Liver (tissue), 3 donors: ENCODE data around the gene NPAS2.

Experiments used
- GABPA ChIP-seq, 2 donors: IDR thresholded peaks in 1 of 2; conservative IDR thresholded peaks in 1 of 2; 2 replicates each; pipeline ENCODE4 v1.6.1; 2016; ENCODE audit warnings: antibody characterized with exemption in 2 of 2, mild to moderate bottlenecking in 1 of 2, moderate library complexity in 1 of 2
- JUND ChIP-seq, 2 donors: IDR thresholded peaks; 2 replicates each; pipeline ENCODE4 v1.6.1; 2016; ENCODE audit warnings: antibody characterized with exemption in 2 of 2
- MAX ChIP-seq: IDR thresholded peaks from 2 replicates; pipeline ENCODE4 v1.6.1; 2016; ENCODE audit warnings: antibody characterized with exemption
- NR2F2 ChIP-seq: IDR thresholded peaks from 2 replicates; pipeline ENCODE4 v1.6.1; 2016; ENCODE audit warnings: antibody characterized with exemption
- RAD21 ChIP-seq, 2 donors: IDR thresholded peaks; 2 replicates each; pipeline ENCODE4 v1.6.1; 2016; ENCODE audit warnings: antibody characterized with exemption in 2 of 2, mild to moderate bottlenecking in 2 of 2
- YY1 ChIP-seq: IDR thresholded peaks from 2 replicates; pipeline ENCODE4 v1.6.1; 2016; ENCODE audit warnings: antibody characterized with exemption, mild to moderate bottlenecking
- TF ChIP-seq, protein P1 (sequence below): fragments of 150-350 bp; IDR thresholded peaks from 2 replicates; pipeline ENCODE4 v1.5.1; 2017; ENCODE audit warnings: improper control_type of control experiment, low read depth, low read length; ENCODE audit not compliant: missing input control
- TF ChIP-seq, protein P2 (sequence below): IDR thresholded peaks from 2 replicates; pipeline ENCODE4 v1.6.1; 2016; ENCODE audit warnings: antibody characterized with exemption, mild to moderate bottlenecking
- donor health status: healthy.
- donor health status: healthy.

DNA sequence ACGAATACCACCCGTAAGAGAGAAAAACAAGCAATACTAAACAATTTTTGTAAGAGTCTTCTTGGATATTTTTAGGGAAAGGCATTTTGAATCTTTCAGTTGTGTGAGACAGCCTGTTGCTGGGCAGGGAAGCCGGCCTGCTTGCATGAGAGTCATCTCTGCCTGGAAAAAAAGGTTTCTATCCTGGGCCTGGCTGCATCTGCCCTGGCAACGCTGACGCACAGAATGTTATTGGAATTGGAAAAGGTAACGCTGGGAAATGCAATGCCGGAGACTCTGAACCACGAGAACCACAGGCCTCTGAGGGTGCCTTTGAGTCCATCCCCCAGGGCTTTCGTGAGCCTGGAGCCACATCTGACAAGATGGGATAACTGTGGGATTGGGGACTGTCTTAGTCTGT is 17.9 kb upstream of the NPAS2 start:
- TF ChIP-seq, protein P1, sequence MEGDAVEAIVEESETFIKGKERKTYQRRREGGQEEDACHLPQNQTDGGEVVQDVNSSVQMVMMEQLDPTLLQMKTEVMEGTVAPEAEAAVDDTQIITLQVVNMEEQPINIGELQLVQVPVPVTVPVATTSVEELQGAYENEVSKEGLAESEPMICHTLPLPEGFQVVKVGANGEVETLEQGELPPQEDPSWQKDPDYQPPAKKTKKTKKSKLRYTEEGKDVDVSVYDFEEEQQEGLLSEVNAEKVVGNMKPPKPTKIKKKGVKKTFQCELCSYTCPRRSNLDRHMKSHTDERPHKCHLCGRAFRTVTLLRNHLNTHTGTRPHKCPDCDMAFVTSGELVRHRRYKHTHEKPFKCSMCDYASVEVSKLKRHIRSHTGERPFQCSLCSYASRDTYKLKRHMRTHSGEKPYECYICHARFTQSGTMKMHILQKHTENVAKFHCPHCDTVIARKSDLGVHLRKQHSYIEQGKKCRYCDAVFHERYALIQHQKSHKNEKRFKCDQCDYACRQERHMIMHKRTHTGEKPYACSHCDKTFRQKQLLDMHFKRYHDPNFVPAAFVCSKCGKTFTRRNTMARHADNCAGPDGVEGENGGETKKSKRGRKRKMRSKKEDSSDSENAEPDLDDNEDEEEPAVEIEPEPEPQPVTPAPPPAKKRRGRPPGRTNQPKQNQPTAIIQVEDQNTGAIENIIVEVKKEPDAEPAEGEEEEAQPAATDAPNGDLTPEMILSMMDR = no peak
- TF ChIP-seq, protein P2, sequence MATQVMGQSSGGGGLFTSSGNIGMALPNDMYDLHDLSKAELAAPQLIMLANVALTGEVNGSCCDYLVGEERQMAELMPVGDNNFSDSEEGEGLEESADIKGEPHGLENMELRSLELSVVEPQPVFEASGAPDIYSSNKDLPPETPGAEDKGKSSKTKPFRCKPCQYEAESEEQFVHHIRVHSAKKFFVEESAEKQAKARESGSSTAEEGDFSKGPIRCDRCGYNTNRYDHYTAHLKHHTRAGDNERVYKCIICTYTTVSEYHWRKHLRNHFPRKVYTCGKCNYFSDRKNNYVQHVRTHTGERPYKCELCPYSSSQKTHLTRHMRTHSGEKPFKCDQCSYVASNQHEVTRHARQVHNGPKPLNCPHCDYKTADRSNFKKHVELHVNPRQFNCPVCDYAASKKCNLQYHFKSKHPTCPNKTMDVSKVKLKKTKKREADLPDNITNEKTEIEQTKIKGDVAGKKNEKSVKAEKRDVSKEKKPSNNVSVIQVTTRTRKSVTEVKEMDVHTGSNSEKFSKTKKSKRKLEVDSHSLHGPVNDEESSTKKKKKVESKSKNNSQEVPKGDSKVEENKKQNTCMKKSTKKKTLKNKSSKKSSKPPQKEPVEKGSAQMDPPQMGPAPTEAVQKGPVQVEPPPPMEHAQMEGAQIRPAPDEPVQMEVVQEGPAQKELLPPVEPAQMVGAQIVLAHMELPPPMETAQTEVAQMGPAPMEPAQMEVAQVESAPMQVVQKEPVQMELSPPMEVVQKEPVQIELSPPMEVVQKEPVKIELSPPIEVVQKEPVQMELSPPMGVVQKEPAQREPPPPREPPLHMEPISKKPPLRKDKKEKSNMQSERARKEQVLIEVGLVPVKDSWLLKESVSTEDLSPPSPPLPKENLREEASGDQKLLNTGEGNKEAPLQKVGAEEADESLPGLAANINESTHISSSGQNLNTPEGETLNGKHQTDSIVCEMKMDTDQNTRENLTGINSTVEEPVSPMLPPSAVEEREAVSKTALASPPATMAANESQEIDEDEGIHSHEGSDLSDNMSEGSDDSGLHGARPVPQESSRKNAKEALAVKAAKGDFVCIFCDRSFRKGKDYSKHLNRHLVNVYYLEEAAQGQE = no peak
- TF ChIP-seq JUND (IDR thresholded peaks at IDR 0.05) = no peak
- TF ChIP-seq YY1 = no peak
- no peak for TF ChIP-seq GABPA (IDR thresholded peaks at IDR 0.05 in 1 of 2, conservative IDR thresholded peaks at IDR 0.05 in 1 of 2)
- no peak for TF ChIP-seq MAX
- TF ChIP-seq NR2F2 = no peak
- no peak for TF ChIP-seq RAD21 (IDR thresholded peaks at IDR 0.05)
